ENCODE data around the gene NAALADL2.

GRCh38 chr3:175651716-175652115 is 792.6 kb downstream of the NAALADL2 start:
- TF ChIP-seq CTCF (IDR thresholded peaks at IDR 0.05; ENCODE audit: poor library complexity) (no peak), EZH2phosphoT487 (IDR thresholded peaks at IDR 0.05; ENCODE audit: low read depth, severe bottlenecking, unreplicated experiment) (no peak), EZH2 (IDR thresholded peaks at IDR 0.05; ENCODE audit: borderline replicate concordance) (no peak)

Measured in hepatocyte (in vitro differentiated cells).